GM12891 (cell line): ENCODE results near the gene TIMP1.

Experiments
- PAX5 ChIP-seq: IDR thresholded peaks from 2 replicates; pipeline ENCODE4 v1.6.1; 2011; ENCODE audit warnings: low read length, moderate library complexity, mild to moderate bottlenecking; ENCODE audit not compliant: insufficient read depth, severe bottlenecking
- POLR2A ChIP-seq: IDR thresholded peaks from 2 replicates; pipeline ENCODE4 v1.6.1; 2011; ENCODE audit warnings: low read depth, low read length, control low read depth
- POLR2AphosphoS5 ChIP-seq: IDR thresholded peaks from 2 replicates; pipeline ENCODE4 v1.6.1; 2011; ENCODE audit warnings: low read depth, low read length, control low read depth
- SPI1 ChIP-seq: IDR thresholded peaks from 2 replicates; pipeline ENCODE4 v1.6.1; 2011; ENCODE audit warnings: low read depth, low read length, control low read depth
- TAF1 ChIP-seq: IDR thresholded peaks from 2 replicates; pipeline ENCODE4 v1.6.1; 2011; ENCODE audit warnings: low read depth, low read length, control low read depth

GRCh38 chrX:47621851-47622250, 39.6 kb downstream of the TIMP1 start:
- TF ChIP-seq POLR2A, result no peak
- TF ChIP-seq POLR2AphosphoS5, result no peak
- TF ChIP-seq SPI1, result no peak
- no peak for TF ChIP-seq TAF1
- no peak for TF ChIP-seq PAX5
